Posterior cingulate gyrus (tissue), 11 donors: ENCODE results near the gene GALNT13.

Source experiments
- DNase-seq, 10 donors: peaks; one replicate each; pipeline versions ENCODE4 v3.0.0 to v3.0.0-alpha.2; 2020 to 2021; ENCODE audit warnings: mixed read lengths in 3 of 10
- intact Hi-C: fragments of 100-400 bp; cut with DNase I; formaldehyde crosslinking; loops from one replicate; pipeline ENCODE4 v1.15.1; 2023

GALNT13 gene

DNA sequence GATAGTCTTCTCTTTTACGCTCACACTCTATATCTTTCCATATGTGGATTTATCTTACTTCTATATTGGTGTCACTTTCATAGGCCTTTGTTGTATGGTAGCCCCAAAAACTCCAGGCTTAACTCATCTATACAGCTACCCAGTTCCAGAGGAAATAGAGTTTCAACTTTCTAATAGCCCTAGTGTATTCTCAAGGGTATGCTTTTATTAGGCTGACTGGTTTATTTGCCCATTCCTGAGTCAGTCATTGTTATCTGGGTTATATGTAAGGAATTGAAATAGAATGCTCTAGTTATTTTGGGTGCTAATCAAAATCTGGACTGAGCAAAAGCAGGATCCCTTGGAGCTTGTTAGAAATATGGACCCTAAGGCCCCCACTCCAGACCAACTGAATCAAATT is 519.3 kb downstream of the GALNT13 start:
- DNase-seq: no peak
- intact Hi-C loops: no loop called here

DNA sequence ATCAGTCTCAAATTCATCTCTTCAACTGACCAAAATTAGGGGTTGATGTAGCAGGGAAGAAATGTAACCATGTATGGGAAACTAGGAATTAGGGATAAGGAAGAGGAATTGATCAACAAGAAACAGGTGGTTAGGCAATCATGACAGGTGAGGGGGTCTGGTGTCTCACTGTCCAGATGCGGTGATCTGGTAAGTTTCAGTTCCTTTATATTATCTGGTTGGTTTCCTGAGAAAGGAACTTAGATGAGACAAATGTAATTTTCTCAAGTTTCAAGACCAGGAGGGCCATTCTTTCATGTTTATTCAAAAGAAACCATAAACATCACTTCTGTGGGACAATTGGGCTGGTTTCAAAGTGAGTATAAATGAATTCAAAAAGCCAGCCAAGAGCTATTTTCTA is 520.5 kb downstream of the GALNT13 start:
- intact Hi-C loops: no loop called here
- DNase-seq: no peak

DNA sequence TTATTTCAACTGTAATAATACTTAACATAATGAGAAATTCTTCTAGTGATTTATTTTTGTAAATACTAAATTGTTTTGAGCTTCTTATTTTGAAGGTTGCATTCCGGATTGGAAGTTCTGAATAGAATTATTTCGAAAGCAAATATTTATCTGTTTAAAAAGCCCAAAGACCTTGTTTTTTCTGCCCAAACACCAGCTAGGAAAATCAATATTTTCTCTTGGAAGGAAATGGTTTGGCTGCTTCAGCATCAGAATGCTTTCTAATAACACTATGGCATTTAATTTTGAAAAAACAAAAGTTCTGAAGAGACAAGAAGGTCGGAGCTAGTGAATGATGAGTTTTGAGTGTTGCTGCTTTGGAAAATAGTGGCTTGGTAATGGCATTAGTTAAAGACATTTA is 522.9 kb downstream of the GALNT13 start:
- no peak for DNase-seq
- intact Hi-C loops: no loop called here

DNA sequence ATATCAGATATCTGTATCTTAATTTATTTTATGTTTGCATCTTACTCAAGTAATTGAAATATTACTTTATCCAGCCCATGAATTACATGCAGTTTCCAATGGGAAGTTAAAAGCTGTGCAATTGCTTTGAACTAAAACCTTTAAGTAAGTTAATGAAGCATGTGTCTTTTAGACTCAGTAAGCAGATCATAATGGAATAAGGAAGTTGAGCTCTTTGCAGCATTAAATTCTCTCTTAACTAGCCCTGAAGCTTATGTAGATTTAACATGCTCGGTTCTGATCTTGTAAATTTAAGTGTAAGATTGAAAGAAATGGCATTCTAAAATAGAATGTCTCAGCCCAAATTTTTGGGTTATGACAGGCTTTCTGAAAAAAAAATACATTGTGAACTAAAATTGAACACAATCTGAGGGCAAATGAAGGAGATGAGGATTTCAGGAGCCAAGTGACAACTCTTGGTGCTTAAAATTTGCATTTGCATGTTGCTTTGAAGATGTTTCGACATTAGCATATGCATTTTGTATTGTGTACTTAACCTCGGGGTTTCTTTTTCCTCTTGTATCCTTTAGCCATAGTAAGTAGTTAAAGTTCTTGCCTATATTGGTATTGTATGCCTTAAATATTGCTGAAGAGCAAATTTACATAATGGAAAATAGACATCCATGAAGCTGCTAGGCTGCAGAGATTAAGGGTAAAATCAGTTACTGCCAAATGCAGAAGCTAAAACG is 529.0 kb downstream of the GALNT13 start:
- DNase-seq: no peak
- intact Hi-C loops: no loop called here

DNA sequence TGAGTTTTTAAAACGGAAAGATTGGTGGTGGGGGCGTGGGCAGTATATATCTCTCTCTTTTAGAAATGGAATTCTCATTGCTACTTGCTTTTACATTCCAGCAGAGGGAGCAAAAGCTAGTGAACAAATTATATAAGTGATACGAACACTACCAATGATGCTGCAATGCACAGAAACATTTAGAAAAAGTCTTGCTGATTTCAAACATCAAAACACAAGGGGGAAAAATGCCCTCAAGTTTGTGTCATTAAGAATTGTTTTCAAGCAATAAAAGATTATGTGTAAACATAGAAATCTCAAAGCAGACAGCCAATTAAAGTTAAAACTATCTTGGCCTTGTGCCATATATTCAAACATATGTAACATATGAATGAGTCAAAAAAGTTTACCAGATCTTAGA is 530.5 kb downstream of the GALNT13 start:
- intact Hi-C loops: no loop called here
- no peak for DNase-seq

DNA sequence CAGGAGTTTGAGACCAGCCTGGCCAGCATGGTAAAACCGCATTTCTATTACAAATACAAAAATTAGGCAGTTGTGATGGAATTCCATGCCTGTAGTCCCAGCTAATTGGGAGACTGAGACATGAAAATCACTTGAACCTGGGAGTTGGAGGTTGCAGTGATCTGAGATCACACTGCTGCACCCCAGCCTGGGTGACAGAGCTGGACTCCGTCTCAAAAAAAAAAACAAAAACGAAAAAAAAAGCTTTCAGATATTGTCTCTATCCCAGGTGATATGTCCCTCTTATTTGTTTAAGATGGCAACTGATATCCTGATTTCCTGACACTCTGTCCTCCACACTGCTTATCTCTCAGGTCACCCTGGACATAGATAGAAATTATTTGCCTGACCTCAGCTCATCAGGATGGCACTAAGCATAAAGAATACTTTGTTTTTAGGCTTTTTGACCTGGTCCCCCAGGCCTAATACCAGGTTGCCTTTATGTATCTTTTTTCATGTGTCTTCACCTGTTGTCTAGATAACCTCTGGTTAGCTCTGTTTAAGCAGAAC is 531.6 kb downstream of the GALNT13 start:
- intact Hi-C loops: no loop called here
- no peak for DNase-seq

DNA sequence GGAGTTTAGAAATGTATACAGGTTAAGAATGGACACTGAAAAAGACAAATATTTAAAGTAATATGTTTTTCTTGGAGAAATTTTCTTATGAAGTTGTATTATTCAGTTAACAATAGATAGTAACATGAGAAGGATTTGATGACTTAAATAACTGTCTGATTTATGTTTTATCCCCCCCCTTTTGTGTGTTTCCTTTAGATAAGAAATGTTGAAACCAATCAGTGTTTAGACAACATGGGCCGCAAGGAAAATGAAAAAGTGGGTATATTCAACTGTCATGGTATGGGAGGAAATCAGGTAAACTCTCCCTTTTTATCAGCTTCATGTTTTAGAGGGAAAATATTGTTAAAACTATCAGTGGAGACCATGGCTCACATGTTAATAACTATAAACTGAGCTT is 537.1 kb downstream of the GALNT13 start:
- intact Hi-C loops: no loop called here
- DNase-seq: no peak

DNA sequence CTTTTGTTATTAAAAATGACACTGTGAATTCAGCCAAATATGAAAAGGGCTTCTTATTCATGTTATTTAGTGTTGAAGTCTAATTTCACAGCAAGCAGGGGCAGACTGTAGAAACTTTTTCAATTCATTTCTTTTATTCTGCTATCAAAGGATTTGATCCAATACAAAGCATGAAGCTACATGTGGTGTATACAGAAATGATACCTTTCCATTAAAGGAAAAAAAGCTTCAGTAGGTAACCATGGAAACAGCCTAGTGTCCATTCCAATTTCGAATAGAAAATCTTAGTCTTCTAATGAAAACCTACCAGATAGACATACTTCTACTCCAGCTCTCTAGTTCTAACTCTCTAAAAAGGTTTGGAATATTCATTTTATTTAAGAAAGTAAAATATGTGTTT is 550.5 kb downstream of the GALNT13 start:
- intact Hi-C loops: no loop called here
- DNase-seq: no peak

DNA sequence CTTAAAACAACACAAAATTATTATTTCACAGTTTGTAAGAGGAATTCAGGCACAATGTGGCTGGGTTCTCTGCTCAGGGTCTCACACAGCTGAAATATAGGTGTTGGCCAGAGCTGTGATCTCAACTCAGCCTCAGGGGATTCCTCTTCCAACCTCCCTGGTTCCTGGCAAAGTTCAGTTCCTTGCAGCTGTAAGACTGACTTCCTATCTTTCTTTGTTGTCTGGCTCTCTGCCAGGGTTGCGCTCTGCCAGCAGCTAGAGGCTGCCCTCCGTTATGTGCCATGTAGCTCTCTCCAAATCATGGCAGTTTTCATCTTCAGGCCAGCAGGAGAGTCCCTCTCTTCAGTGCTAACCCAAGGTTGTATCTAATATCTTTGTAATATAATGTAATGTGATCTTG is 554.3 kb downstream of the GALNT13 start:
- intact Hi-C loops: no loop called here
- DNase-seq: peak in 1 of 10 donors; percentile 17

DNA sequence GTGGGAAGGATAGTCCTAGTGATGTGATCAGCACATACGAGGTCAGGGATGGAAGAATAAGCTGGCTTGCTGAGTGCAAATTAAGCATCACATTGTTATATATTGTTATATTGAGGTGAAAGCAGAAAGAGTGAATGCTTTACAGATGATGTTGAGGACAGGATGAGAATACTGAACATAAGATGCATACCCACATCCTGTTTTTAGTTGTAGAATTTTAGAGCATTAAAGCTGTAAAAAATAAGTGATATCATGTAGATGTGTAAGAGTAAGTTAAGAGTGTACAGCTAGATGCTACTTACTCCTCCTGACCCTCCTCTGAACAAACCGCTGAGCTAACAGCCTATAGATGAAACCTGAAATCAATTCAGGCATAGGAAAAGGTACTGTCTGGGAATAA is 555.7 kb downstream of the GALNT13 start:
- intact Hi-C loops: no loop called here
- DNase-seq: no peak

DNA sequence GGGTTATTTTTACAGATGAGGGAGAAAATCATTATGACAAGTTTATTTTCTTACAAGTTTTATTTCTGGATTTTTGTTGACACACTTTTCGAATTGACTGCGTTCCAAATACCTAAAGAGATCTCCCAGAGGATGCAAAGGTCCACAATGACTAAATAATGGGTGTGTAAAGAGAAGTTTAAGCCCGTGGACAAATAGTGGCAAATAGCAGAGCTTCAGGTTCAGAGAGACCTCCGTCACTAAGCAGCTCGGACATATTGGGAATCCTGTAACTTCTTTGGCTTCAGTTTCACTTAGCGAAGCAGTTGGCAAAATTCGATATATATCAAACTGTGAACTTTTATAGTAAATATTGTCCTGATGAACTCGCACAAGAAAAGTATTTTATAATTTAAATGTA is 556.3 kb downstream of the GALNT13 start:
- intact Hi-C loops: no loop called here
- no peak for DNase-seq

DNA sequence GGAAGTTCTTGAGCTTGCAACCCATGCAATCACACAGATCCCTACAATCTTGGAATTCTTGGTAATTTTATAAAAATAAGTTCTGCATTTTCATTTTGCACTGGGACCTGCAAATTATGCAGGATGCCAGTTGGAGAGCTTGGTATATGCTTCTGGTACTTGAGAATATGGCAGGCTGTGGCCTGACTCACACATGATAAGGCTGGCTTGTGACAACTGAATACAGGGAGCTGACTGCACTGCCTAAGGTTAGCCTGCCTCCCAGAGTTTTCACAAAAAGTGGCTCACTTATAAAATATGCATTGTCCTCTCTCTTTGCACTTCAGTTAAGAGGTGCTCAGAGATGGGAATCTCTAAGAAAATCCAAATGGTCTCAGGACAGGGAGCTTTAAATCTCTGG is 561.3 kb downstream of the GALNT13 start:
- intact Hi-C loops: loop anchor here (10.0 kb wide), 1 partner anchor 872 kb away; no protein-coding TSS in a partner anchor
- DNase-seq: no peak

DNA sequence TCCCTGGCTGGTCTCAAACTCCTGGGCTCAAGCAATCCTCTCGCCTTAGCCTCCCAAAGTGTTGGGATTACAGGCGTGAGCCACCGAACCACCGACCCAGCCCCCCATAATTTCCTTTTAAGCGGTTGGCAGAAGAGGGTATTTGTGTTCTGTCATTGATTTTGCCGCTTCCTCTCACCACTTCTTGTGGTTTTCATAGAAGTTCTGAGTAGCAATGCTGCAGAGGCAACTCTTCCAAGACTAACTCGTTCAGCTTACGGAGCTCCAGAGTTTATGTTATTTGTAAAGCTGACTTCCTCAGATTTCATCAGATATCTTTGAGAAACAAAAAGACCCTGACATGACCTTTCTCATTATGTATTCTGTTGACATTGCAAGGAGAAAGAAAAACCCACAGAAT is 565.4 kb downstream of the GALNT13 start:
- intact Hi-C loops: loop anchor here (10.0 kb wide), 1 partner anchor 868 kb away; no protein-coding TSS in a partner anchor
- no peak for DNase-seq

DNA sequence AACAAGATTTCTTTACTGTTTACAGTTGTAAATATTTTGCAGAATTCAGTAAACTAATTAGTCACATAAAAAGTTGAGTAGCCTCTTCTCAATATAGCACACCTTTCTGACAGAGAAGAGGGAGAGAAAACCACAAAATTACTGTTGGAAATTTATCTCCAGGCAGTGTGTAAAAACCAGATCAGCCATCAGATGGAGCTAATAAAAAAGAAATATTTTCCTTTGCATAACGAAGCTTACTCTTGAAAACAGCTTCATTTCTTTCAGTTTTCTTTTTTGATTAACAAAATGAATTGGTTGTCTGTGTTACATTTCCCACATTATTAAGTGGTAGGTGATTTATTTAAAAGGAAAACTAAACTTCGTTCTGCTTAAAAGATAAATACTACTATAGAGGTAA is 567.4 kb downstream of the GALNT13 start:
- intact Hi-C loops: loop anchor here (10.0 kb wide), 1 partner anchor 866 kb away; no protein-coding TSS in a partner anchor
- DNase-seq: no peak

DNA sequence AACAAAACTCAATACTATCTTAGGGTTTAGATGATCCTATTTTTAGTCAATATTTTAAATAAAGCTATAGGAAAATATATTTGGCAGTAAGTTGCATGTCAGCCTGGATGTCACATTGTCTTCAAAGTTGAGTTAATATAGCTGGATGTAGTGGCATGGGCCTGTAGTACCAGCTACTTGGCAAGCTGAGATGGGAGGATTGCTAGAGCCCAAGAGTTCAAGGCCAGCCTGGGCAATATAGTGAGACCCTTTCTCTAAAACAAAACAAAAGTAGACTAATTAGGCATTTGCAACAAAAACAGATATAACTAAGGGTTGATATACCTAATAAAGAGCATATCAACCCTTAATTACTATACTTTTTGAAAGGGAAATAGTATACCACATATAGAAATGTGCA is 572.2 kb downstream of the GALNT13 start:
- DNase-seq: no peak
- intact Hi-C loops: no loop called here

DNA sequence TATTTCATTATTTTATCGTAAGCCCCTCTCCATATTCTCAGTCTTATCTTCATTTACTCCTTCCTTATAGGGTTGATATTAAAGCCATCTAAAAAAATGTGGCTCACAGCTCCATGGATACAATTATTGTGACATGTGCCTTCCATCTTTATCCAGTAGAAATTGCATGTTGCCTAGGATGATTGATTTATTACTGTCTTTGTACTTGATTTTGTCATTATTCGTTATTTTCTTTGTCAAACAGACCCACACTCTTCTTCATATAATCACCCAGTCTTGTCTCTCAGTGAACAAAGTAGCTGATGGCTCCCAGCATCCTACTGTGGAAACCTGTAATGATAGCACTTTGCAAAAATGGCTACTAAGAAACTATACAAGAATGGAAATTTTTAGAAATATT is 574.6 kb downstream of the GALNT13 start:
- no peak for DNase-seq
- intact Hi-C loops: no loop called here

DNA sequence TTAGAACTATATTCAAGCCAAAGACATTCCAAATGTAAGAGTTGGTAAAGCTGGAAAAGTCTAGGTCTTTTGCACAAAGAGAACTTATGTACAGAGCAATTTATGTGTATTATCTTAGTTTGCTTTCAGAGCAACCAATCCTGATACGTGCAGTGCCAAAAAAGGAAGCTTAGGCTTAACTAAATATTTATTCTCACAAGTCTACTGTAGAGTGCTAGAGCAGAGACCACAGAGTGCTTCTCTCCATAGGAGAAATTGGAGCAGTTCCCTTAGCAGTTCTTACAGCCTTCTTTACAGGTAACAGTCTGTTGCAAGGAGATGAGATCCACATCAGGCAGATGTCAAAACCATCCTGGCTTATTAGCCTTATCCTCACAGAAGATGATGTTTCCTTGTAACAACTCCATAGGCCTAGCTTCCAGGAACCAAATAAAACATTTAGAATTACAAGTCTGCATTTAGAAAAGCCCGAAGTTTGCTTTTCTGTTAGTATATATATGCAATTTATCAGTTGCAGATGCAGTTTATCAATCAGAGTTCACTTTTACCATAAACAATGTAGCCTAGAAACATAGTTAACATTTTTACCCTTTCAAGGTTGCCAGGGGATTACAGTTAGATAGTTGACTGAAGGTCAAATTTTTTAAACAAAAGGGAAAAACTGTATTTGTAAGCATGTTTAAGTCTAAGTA is 576.2 kb downstream of the GALNT13 start:
- no peak for DNase-seq
- intact Hi-C loops: no loop called here

DNA sequence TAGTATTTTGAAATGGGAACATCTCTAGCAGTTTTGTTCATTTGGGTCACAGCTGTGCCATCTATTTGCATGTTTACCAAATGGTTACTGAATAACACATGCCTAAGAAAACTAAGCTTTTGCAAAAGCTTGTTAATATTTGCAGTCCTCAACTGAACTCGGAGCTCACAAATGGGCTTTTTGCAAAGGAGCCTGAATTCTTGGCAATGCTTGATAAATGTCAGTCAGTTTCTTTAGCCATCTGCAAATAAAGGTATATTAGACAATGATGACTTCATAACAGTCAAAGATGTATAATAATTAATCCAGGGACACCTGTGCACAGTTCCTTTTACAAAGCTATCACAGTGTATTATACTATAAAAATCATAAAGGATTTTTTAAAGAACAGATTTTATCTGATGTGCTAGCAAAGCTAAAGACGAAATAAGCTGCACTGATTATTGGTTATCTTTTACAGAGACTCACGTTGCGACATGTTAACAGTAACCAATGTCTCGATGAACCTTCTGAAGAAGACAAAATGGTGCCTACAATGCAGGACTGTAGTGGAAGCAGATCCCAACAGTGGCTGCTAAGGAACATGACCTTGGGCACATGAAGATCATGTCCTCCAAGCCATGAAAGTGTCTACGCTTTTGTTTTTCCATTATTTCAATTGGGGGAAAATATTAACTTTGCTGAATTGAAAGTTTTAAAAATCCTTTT is 578.4 kb downstream of the GALNT13 start:
- no peak for DNase-seq
- intact Hi-C loops: loop anchor here (5.0 kb wide), 1 partner anchor 772 kb away; no protein-coding TSS in a partner anchor

DNA sequence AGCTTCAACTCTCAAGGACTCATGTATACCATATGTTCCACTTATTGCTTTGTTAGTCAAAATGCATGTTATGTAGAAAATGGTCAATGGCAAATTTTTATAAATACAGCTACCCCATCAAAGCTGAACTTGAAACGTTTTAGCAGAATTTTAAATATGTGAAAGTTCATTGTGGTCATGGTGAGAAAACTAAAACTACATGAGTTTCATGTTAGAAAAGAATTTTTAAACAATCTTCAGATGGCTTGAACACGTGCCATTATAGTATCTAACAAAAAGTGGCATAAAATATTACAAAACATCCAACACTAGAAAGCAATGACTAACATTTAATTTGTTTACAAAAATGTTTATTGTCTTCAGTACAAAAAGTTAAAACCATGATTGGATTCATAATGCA is 580.7 kb downstream of the GALNT13 start:
- no peak for DNase-seq
- intact Hi-C loops: loop anchor here (5.0 kb wide), 1 partner anchor 770 kb away; no protein-coding TSS in a partner anchor

DNA sequence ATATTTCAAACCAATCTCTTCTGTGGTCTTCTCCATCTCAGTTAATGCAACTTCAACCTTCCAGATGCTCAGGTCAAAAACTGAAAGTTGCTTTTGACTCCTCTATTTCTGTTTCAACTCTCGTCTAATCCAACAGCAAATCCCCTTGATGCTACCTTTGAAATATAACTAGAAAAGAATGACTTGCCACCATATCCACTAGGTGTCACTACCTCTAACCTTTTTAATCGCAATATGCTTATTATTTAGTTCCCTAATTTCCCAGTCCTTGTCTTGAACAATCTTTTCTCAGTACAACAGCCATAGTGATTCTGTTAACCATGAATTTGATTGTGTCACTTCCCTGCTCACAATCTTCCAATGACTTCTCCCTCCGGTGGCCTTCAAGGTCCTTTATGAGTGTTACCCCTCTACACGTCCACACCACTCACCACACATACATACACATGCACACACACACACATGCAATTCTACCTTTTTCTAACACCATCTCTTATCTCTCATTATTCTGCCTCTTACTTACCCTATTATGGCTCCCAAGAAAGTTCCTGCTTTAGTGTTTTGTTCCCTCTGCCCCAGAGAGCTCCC is 581.3 kb downstream of the GALNT13 start:
- no peak for DNase-seq
- intact Hi-C loops: loop anchor here (5.0 kb wide), 1 partner anchor 769 kb away; no protein-coding TSS in a partner anchor

DNA sequence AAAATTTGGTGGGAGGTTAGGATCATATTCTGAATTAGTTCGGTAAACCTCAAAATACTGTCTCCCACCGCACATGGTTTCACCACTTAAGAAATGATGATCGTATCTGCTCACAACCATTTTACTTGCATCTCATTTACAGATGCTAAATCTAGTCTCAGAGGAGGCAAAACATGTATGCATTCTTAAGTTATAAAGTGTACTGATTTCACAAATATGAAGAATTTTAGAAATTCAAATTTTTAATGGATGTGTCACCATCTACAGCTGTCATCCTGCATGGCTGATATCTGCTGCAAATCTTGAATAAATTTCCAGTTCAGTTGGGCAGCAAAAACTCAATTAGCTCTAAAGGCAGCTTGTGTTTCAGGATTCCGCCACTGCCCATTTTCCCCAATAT is 583.4 kb downstream of the GALNT13 start:
- intact Hi-C loops: no loop called here
- no peak for DNase-seq
